Sciatic nerve (tissue), 2 donors: ENCODE data around the gene ATXN7L3. TPM values are rescaled to one million over a fixed set of nuclear protein-coding genes. Genes with fewer than 3 reads are reported as not detected.
A peak's percentile ranks its signal among the peaks of the same experiment; 100 is the strongest.
"Not testable (repeated sequence)": the region's sequence is repeated elsewhere in the genome, so short reads cannot be mapped to it uniquely, and the experiment has no call there.

ENCODE experiments used
- ATAC-seq: fragments of 200-7000 bp; cut with Tn5 transposase; one replicate; pipeline ENCODE4 v1.9.1; 2020; ENCODE audit warnings: mild to moderate bottlenecking, moderate library complexity
- DNase-seq: peaks from one replicate; pipeline ENCODE4 v3.0.0-alpha.2; 2020; ENCODE audit warnings: low spot score
- intact Hi-C: fragments of 100-400 bp; cut with DNase I; formaldehyde crosslinking; loops from one replicate; pipeline ENCODE4 v1.14.2; 2022
- total RNA-seq: library from RNA; stranded (reverse); fragmentation: NEBNext Ultra II Directional; extraction: Animal tissue kit (Norgen Biotek cat#: 25700); gene quantifications from one replicate; pipeline ENCODE4 v1.2.1, GENCODE V29; 2021
- donor health status: DM: no; HTN: no; CAD: no.
- donor health status: DM: no; HTN: no; CAD: no.

The ATXN7L3 gene
- total RNA-seq = 59.8 TPM

- DNase-seq (peak; percentile 99), ATAC-seq (peak; percentile 95)
- intact Hi-C loops = no loop called here
Measured at GRCh38 chr17:44199553-44200477, at the start of gene ATXN7L3. Gene ATXN7L3 (minus strand): TSS chr17:44199884. CDS start chr17:44198070, 1,814 bp downstream.

GRCh38 chr17:44247876-44248736 lies 48.4 kb upstream of the ATXN7L3 start:
- no peak for ATAC-seq
- DNase-seq = no peak

GRCh38 chr17:44247440-44247841 lies 47.8 kb upstream of the ATXN7L3 start:
- peak; percentile 20 for ATAC-seq
- intact Hi-C loops = no loop called here
- DNase-seq = no peak

More at GRCh38 chr17:44247876-44248736, 48.4 kb upstream of the ATXN7L3 start:
- intact Hi-C loops = no loop called here

GRCh38 chr17:44241106-44241624 lies 41.5 kb upstream of the ATXN7L3 start:
- no peak for DNase-seq
- no peak for ATAC-seq
- intact Hi-C loops = loop anchor here (5.0 kb wide), 1 partner anchor 826 kb away; no protein-coding TSS in a partner anchor

GRCh38 chr17:44237886-44238285 lies 38.2 kb upstream of the ATXN7L3 start:
- intact Hi-C loops, DNase-seq, ATAC-seq: not testable (repeated sequence)

- intact Hi-C loops = no loop called here
- no peak for DNase-seq
- no peak for ATAC-seq
Measured at GRCh38 chr17:44236444-44236991, 36.8 kb upstream of the ATXN7L3 start.

- ATAC-seq (no peak), DNase-seq (no peak)
- intact Hi-C loops = no loop called here
Measured at GRCh38 chr17:44235583-44235936, 35.9 kb upstream of the ATXN7L3 start.

- intact Hi-C loops = no loop called here
- ATAC-seq = no peak
- no peak for DNase-seq
Measured at GRCh38 chr17:44233582-44233981, 33.9 kb upstream of the ATXN7L3 start.

GRCh38 chr17:44232061-44232460 lies 32.4 kb upstream of the ATXN7L3 start:
- ATAC-seq (no peak), DNase-seq (no peak)
- intact Hi-C loops = no loop called here

GRCh38 chr17:44230140-44230539 lies 30.5 kb upstream of the ATXN7L3 start:
- intact Hi-C loops = no loop called here
- ATAC-seq = no peak
- no peak for DNase-seq

GRCh38 chr17:44229090-44229489 lies 29.4 kb upstream of the ATXN7L3 start:
- DNase-seq (no peak), ATAC-seq (no peak)
- intact Hi-C loops = no loop called here

- intact Hi-C loops = no loop called here
- ATAC-seq (no peak), DNase-seq (peak; percentile 75)
Measured at GRCh38 chr17:44223541-44224071, 23.9 kb upstream of the ATXN7L3 start.

- ATAC-seq (peak; percentile 67), DNase-seq (peak; percentile 87)
- intact Hi-C loops = no loop called here
Measured at GRCh38 chr17:44222112-44222869, 22.6 kb upstream of the ATXN7L3 start.

GRCh38 chr17:44221862-44222111 lies 22.1 kb upstream of the ATXN7L3 start:
- intact Hi-C loops = no loop called here
- no peak for DNase-seq
- ATAC-seq = no peak

GRCh38 chr17:44221084-44221861 lies 21.6 kb upstream of the ATXN7L3 start:
- ATAC-seq (peak; percentile 63), DNase-seq (peak; percentile 86)
- intact Hi-C loops = no loop called here

- peak; percentile 38 for ATAC-seq
- intact Hi-C loops = no loop called here
- peak; percentile 76 for DNase-seq
Measured at GRCh38 chr17:44220213-44221083, 20.8 kb upstream of the ATXN7L3 start.
